ENCODE results near the gene HADHA. TPM values are rescaled to one million over a fixed set of nuclear protein-coding genes. Genes with fewer than 3 reads are reported as not detected.

HADHA gene
- total and polyA plus RNA-seq, 2 donors (not counting 1 experiment from before 2014, with no cell fraction given): 29.8 to 96.7 TPM

DNA sequence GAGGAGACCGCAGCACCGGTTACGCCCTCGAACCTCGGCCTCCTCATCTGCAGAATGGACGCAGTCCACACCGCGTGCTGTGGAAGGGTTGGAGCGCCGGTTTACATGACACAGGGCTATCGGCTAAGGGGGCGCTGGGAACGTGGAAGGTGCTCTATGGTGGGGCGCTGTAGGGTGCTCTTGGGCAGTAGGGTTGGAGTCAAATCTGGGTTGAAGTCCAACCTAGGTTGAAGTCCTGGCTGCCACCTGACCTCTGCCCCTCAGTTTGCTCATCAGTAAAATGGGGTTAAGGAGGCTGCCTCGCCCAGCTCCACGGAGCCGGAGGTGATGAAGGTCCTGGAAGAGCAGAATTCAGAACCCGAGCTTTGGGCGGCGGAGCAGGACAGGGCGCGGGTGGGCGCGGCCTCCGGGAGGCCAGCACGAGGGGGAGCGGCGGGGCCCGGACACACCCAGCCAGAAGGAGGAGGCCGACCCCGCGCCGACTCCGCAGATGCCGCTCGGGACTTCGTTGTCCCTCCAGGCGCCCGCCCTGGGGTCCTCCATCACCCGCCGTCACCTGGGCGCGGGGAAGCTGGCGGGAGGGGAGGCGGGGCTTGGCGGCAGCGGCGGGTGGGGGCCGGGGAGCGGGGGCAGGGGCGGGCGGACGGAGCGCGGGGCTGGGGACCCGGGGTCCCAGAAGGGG is 72.1 kb downstream of the HADHA start:
- WGBS (ENCODE audit: insufficient coverage): 22% methylated on average over 44 of the region's 56 CpGs
- no peaks in the 10 kb centered on the region for H3K9me3 Mint-ChIP-seq (ENCODE audit: insufficient read depth)
- TF ChIP-seq EZH2 (IDR thresholded peaks at IDR 0.05; ENCODE audit: borderline replicate concordance, insufficient read depth, low read depth, low read length, poor library complexity, severe bottlenecking): no peak
- TF ChIP-seq CTCF (IDR thresholded peaks at IDR 0.05): no peak
- H4K20me1 ChIP-seq (ENCODE audit: control insufficient read depth, insufficient read depth, low read length, poor library complexity, severe bottlenecking): no peaks in the 10 kb centered on the region
- H3K36me3 ChIP-seq (replicated peaks in 1 of 2; ENCODE audit: control extremely low read depth in 1 of 2, control insufficient read depth in 1 of 2, extremely low read depth in 1 of 2, insufficient read depth in 2 of 2, low read length in 1 of 2): no peaks in the 10 kb centered on the region
- ATAC-seq (ENCODE audit: low read depth): no peak
- peak overlapping the region; percentile 83 for H3K4me3 Mint-ChIP-seq
- H3K27me3 ChIP-seq (replicated peaks in 1 of 4; ENCODE audit: control extremely low read depth in 1 of 4, control insufficient read depth in 3 of 4, insufficient read depth in 4 of 4, low read length in 3 of 4): peaks cover 0 to 48% (median 22%) of the 10 kb centered on the region in 4 experiments
- peak overlapping the region; percentile 61 for H3K9ac ChIP-seq (ENCODE audit: low read length)
- H3K27ac ChIP-seq (ENCODE audit: low read length in 2 of 2): no peak overlapping the region
- DNase-seq: peak; percentile 41
- peak overlapping the region; percentile 74 for H2AFZ ChIP-seq (ENCODE audit: insufficient read depth, low read depth, low read length, poor library complexity, severe bottlenecking)
- H3K27ac Mint-ChIP-seq: peak overlapping the region; percentile 53
- H3K79me2 ChIP-seq (ENCODE audit: control insufficient read depth, insufficient read depth, low read length): no peaks in the 10 kb centered on the region
- peaks cover 14 to 20% of the 10 kb centered on the region in 2 donors for H3K4me1 ChIP-seq (ENCODE audit: control insufficient read depth in 2 of 2, insufficient read depth in 2 of 2, low read length in 2 of 2)
- peak overlapping the region in 3 of 5 experiments; percentile 37 to 63 (median 47) for H3K4me3 ChIP-seq (ENCODE audit: control extremely low read depth in 1 of 5, extremely low read depth in 1 of 5, insufficient read depth in 1 of 5, low read depth in 2 of 5, low read length in 4 of 5)
- H3K9me3 ChIP-seq (ENCODE audit: control extremely low read depth in 1 of 3, control insufficient read depth in 2 of 3, insufficient read depth in 1 of 3, low read length in 2 of 3): peaks cover 0 to 15% (median 0%) of the 10 kb centered on the region in 3 donors
- peaks cover 39% of the 10 kb centered on the region for H3K27me3 Mint-ChIP-seq
- H3K4me1 Mint-ChIP-seq: peaks cover 14% of the 10 kb centered on the region
- intact Hi-C loops (cut with micrococcal nuclease): no loop called here
- CTCF ChIA-PET: interaction anchor here (0.6 to 0.9 kb wide), 3 partner anchors 12 to 222 kb away, joined by 3 to 6 read pairs (median 4); no protein-coding TSS in a partner anchor
- peak overlapping the region; percentile 84 for H3K4me2 ChIP-seq (replicated peaks; ENCODE audit: low read depth, low read length, poor library complexity, severe bottlenecking)
- POLR2A ChIA-PET: interaction anchor here (1.0 kb wide), 1 partner anchor 13 kb away, joined by 5 read pairs; no protein-coding TSS in a partner anchor

GRCh38 chr2:26170795-26171194 is 73.6 kb downstream of the HADHA start:
- no peak overlapping the region for H3K27ac Mint-ChIP-seq
- no peaks in the 10 kb centered on the region for H3K9me3 Mint-ChIP-seq (ENCODE audit: insufficient read depth)
- no peaks in the 10 kb centered on the region for H4K20me1 ChIP-seq (ENCODE audit: control insufficient read depth, insufficient read depth, low read length, poor library complexity, severe bottlenecking)
- H3K27me3 Mint-ChIP-seq: peaks cover 34% of the 10 kb centered on the region
- H3K4me1 ChIP-seq (ENCODE audit: control insufficient read depth in 2 of 2, insufficient read depth in 2 of 2, low read length in 2 of 2): peaks cover 14 to 20% of the 10 kb centered on the region in 2 donors
- H3K4me3 Mint-ChIP-seq: peak overlapping the region; percentile 49
- H3K36me3 ChIP-seq (replicated peaks in 1 of 2; ENCODE audit: control extremely low read depth in 1 of 2, control insufficient read depth in 1 of 2, extremely low read depth in 1 of 2, insufficient read depth in 2 of 2, low read length in 1 of 2): no peaks in the 10 kb centered on the region
- H3K9ac ChIP-seq (ENCODE audit: low read length): no peak overlapping the region
- H3K4me3 ChIP-seq (ENCODE audit: control extremely low read depth in 1 of 5, extremely low read depth in 1 of 5, insufficient read depth in 1 of 5, low read depth in 2 of 5, low read length in 4 of 5): no peak overlapping the region
- ChIA-PET POLR2A (no interaction called here), CTCF (no interaction called here)
- ATAC-seq (ENCODE audit: low read depth): no peak
- H3K79me2 ChIP-seq (ENCODE audit: control insufficient read depth, insufficient read depth, low read length): no peaks in the 10 kb centered on the region
- no peak overlapping the region for H3K4me2 ChIP-seq (replicated peaks; ENCODE audit: low read depth, low read length, poor library complexity, severe bottlenecking)
- H3K27ac ChIP-seq (ENCODE audit: low read length in 2 of 2): no peak overlapping the region
- TF ChIP-seq CTCF (IDR thresholded peaks at IDR 0.05) (no peak), EZH2 (IDR thresholded peaks at IDR 0.05; ENCODE audit: borderline replicate concordance, insufficient read depth, low read depth, low read length, poor library complexity, severe bottlenecking) (no peak)
- no peak for DNase-seq
- H3K9me3 ChIP-seq (ENCODE audit: control extremely low read depth in 1 of 3, control insufficient read depth in 2 of 3, insufficient read depth in 1 of 3, low read length in 2 of 3): peaks cover 0 to 15% (median 0%) of the 10 kb centered on the region in 3 donors
- peaks cover 14% of the 10 kb centered on the region for H3K4me1 Mint-ChIP-seq
- no peak overlapping the region for H2AFZ ChIP-seq (ENCODE audit: insufficient read depth, low read depth, low read length, poor library complexity, severe bottlenecking)
- WGBS (ENCODE audit: insufficient coverage): 92% methylated on average over 9 of the region's 9 CpGs
- peaks cover 0 to 44% (median 20%) of the 10 kb centered on the region in 4 experiments for H3K27me3 ChIP-seq (replicated peaks in 1 of 4; ENCODE audit: control extremely low read depth in 1 of 4, control insufficient read depth in 3 of 4, insufficient read depth in 4 of 4, low read length in 3 of 4)
- intact Hi-C loops (cut with micrococcal nuclease): loop anchor here (1.0 kb wide), 1 partner anchor 160 kb away; no protein-coding TSS in a partner anchor
